Ascending aorta (tissue), 2 donors: ENCODE data around the gene MYO1E. TPM values are rescaled to one million over a fixed set of nuclear protein-coding genes. Genes with fewer than 3 reads are reported as not detected.

Experiments
- DNase-seq, 2 donors: peaks; one replicate each; pipeline ENCODE4 v3.0.0-alpha.2; 2019; ENCODE audit warnings: low spot score in 2 of 2
- H3K27ac ChIP-seq, 2 donors: fragments of 200-600 bp; sonication (generic); one replicate each; pipeline ENCODE4 v1.5.1; 2016 to 2017; ENCODE audit warnings: mild to moderate bottlenecking in 1 of 2
- H3K27me3 ChIP-seq: fragments of 200-600 bp; sonication (generic); one replicate; pipeline ENCODE4 v1.5.1; 2017
- H3K36me3 ChIP-seq, 2 donors: fragments of 200-600 bp; sonication (generic); one replicate each; pipeline ENCODE4 v1.5.1; 2016
- H3K4me1 ChIP-seq, 2 donors: fragments of 200-600 bp; sonication (generic); one replicate each; pipeline ENCODE4 v1.5.1; 2016 to 2017; ENCODE audit warnings: mild to moderate bottlenecking in 1 of 2
- H3K4me3 ChIP-seq, 2 donors: fragments of 200-600 bp; sonication (generic); one replicate each; pipeline ENCODE4 v1.5.1; 2016 to 2017; ENCODE audit warnings: mild to moderate bottlenecking in 1 of 2
- H3K9me3 ChIP-seq, 2 donors: fragments of 200-600 bp; sonication (generic); one replicate each; pipeline ENCODE4 v1.5.1; 2016
- CTCF ChIP-seq, 3 experiments: fragments of 200-600 bp in 2 of 3; fragments of 450-650 bp in 1 of 3; sonication (generic) in 2 of 3; IDR thresholded peaks; one replicate each; pipeline ENCODE4 v1.5.1; 2016 to 2019; ENCODE audit warnings: antibody characterized with exemption in 3 of 3, mild to moderate bottlenecking in 1 of 3, moderate library complexity in 1 of 3
- intact Hi-C: fragments of 100-400 bp; cut with DNase I; formaldehyde crosslinking; loops from one replicate; pipeline ENCODE4 v1.15.1; 2023
- total RNA-seq: library from RNA; depleted of rRNA; stranded (reverse); fragments of >200 nt; gene quantifications from one replicate; pipeline ENCODE4 v1.1.0, GENCODE V29; 2016

MYO1E gene
- total RNA-seq, 1 donor from 2014 or later = 48.0 TPM

GRCh38 chr15:59299929-59300617 is 72.6 kb downstream of the MYO1E start:
- H3K27ac ChIP-seq = peak overlapping the region; percentile 61 to 64
- H3K9me3 ChIP-seq = no peaks in the 10 kb centered on the region
- intact Hi-C loops = loop anchor here (5.0 to 10.0 kb wide), 2 partner anchors 315 to 368 kb away; partner anchors contain the start of genes RNF111 and SLTM
- peaks cover 16 to 53% of the 10 kb centered on the region in 2 donors for H3K4me1 ChIP-seq
- no peaks in the 10 kb centered on the region for H3K27me3 ChIP-seq
- DNase-seq = peak; percentile 81 to 96
- H3K4me3 ChIP-seq = peak overlapping the region in 1 of 2 donors; percentile 23
- no peak for TF ChIP-seq CTCF (IDR thresholded peaks at IDR 0.05)
- H3K36me3 ChIP-seq = no peaks in the 10 kb centered on the region

GRCh38 chr15:59298854-59299250 is 73.8 kb downstream of the MYO1E start:
- intact Hi-C loops = loop anchor here (10.0 kb wide), 1 partner anchor 314 kb away; the partner anchor contains the start of gene RNF111

GRCh38 chr15:59298225-59298853 is 74.3 kb downstream of the MYO1E start:
- DNase-seq = peak in 1 of 2 donors; percentile 38
- H3K27me3 ChIP-seq = no peaks in the 10 kb centered on the region
- intact Hi-C loops = loop anchor here (10.0 kb wide), 1 partner anchor 314 kb away; the partner anchor contains the start of gene RNF111
- no peak overlapping the region for H3K4me3 ChIP-seq
- no peaks in the 10 kb centered on the region for H3K9me3 ChIP-seq
- peaks cover 28 to 60% of the 10 kb centered on the region in 2 donors for H3K4me1 ChIP-seq
- no peak for TF ChIP-seq CTCF (IDR thresholded peaks at IDR 0.05)
- no peak overlapping the region for H3K27ac ChIP-seq
- no peaks in the 10 kb centered on the region for H3K36me3 ChIP-seq

More at GRCh38 chr15:59298854-59299250, 73.8 kb downstream of the MYO1E start:
- no peak for DNase-seq
- Histone ChIP-seq H3K4me1 (peaks cover 25 to 57% of the 10 kb centered on the region in 2 donors), H3K9me3 (no peaks in the 10 kb centered on the region), H3K4me3 (no peak overlapping the region), H3K27me3 (no peaks in the 10 kb centered on the region), H3K36me3 (no peaks in the 10 kb centered on the region), H3K27ac (peak overlapping the region in 1 of 2 donors; percentile 61)
- no peak for TF ChIP-seq CTCF (IDR thresholded peaks at IDR 0.05)

GRCh38 chr15:59296181-59296617 is 76.5 kb downstream of the MYO1E start:
- Histone ChIP-seq H3K4me1 (peaks cover 28 to 52% of the 10 kb centered on the region in 2 donors), H3K9me3 (no peaks in the 10 kb centered on the region), H3K36me3 (no peaks in the 10 kb centered on the region), H3K27ac (peak overlapping the region; percentile 88), H3K27me3 (no peaks in the 10 kb centered on the region), H3K4me3 (peak overlapping the region in 1 of 2 donors; percentile 18)
- intact Hi-C loops = loop anchor here (10.0 kb wide), 1 partner anchor 311 kb away; the partner anchor contains the start of gene RNF111
- peak in 1 of 2 donors; percentile 81 for DNase-seq
- no peak for TF ChIP-seq CTCF (IDR thresholded peaks at IDR 0.05)

GRCh38 chr15:59295261-59296001 is 77.2 kb downstream of the MYO1E start:
- Histone ChIP-seq H3K4me1 (peaks cover 24 to 47% of the 10 kb centered on the region in 2 donors), H3K36me3 (no peaks in the 10 kb centered on the region), H3K9me3 (no peaks in the 10 kb centered on the region), H3K4me3 (peak overlapping the region in 1 of 2 donors; percentile 18), H3K27me3 (no peaks in the 10 kb centered on the region), H3K27ac (peak overlapping the region; percentile 88)
- TF ChIP-seq CTCF (IDR thresholded peaks at IDR 0.05) = no peak
- intact Hi-C loops = loop anchor here (1.0 to 10.0 kb wide), 3 partner anchors 18 to 311 kb away; partner anchors contain the start of genes MYO1E and RNF111
- peak in 1 of 2 donors; percentile 76 for DNase-seq
